IPS-11a (cell line): ENCODE measurements around the gene TRPC4AP.
"Not testable (repeated sequence)": the region's sequence is repeated elsewhere in the genome, so short reads cannot be mapped to it uniquely, and the experiment has no call there.

Experiments used
- H3K4me3 ChIP-seq: one replicate; pipeline ENCODE4 v1.5.1; 2013; ENCODE audit warnings: low read depth, low read length, control low read depth

TRPC4AP gene

GRCh38 chr20:35060168-35060567 lies 32.4 kb downstream of the TRPC4AP start:
- H3K4me3 ChIP-seq, result no peak overlapping the region

GRCh38 chr20:35059612-35060011 lies 33.0 kb downstream of the TRPC4AP start:
- no peak overlapping the region for H3K4me3 ChIP-seq

- no peak overlapping the region for H3K4me3 ChIP-seq
Measured at GRCh38 chr20:35059110-35059509, 33.5 kb downstream of the TRPC4AP start.

- no peak overlapping the region for H3K4me3 ChIP-seq
Measured at GRCh38 chr20:35055445-35056276, 36.9 kb downstream of the TRPC4AP start.

GRCh38 chr20:35054814-35055213 lies 37.8 kb downstream of the TRPC4AP start:
- no peak overlapping the region for H3K4me3 ChIP-seq

- not testable (repeated sequence) for H3K4me3 ChIP-seq
Measured at GRCh38 chr20:35052616-35053015, 40.0 kb downstream of the TRPC4AP start.

- no peak overlapping the region for H3K4me3 ChIP-seq
Measured at GRCh38 chr20:35049776-35050352, 42.7 kb downstream of the TRPC4AP start.

- H3K4me3 ChIP-seq, result no peak overlapping the region
Measured at GRCh38 chr20:35048739-35049138, 43.9 kb downstream of the TRPC4AP start.

GRCh38 chr20:35042268-35042667 lies 50.3 kb downstream of the TRPC4AP start:
- H3K4me3 ChIP-seq, result no peak overlapping the region

GRCh38 chr20:35040646-35041045 lies 52.0 kb downstream of the TRPC4AP start:
- no peak overlapping the region for H3K4me3 ChIP-seq

GRCh38 chr20:35039846-35040489 lies 52.6 kb downstream of the TRPC4AP start:
- no peak overlapping the region for H3K4me3 ChIP-seq

GRCh38 chr20:35039146-35039545 lies 53.5 kb downstream of the TRPC4AP start:
- no peak overlapping the region for H3K4me3 ChIP-seq

GRCh38 chr20:35034145-35034544 lies 58.5 kb downstream of the TRPC4AP start:
- no peak overlapping the region for H3K4me3 ChIP-seq

GRCh38 chr20:35030136-35030535 lies 62.5 kb downstream of the TRPC4AP start:
- no peak overlapping the region for H3K4me3 ChIP-seq

GRCh38 chr20:35027301-35027700 lies 65.3 kb downstream of the TRPC4AP start:
- no peak overlapping the region for H3K4me3 ChIP-seq

GRCh38 chr20:35025116-35025515 lies 67.5 kb downstream of the TRPC4AP start:
- H3K4me3 ChIP-seq, result no peak overlapping the region

- H3K4me3 ChIP-seq, result no peak overlapping the region
Measured at GRCh38 chr20:35023624-35024023, 69.0 kb downstream of the TRPC4AP start.

GRCh38 chr20:35021831-35022230 lies 70.8 kb downstream of the TRPC4AP start:
- H3K4me3 ChIP-seq, result no peak overlapping the region

GRCh38 chr20:35021063-35021462 lies 71.5 kb downstream of the TRPC4AP start:
- no peak overlapping the region for H3K4me3 ChIP-seq

GRCh38 chr20:35020108-35020928 lies 72.3 kb downstream of the TRPC4AP start:
- H3K4me3 ChIP-seq, result no peak overlapping the region
